ENCODE data around the gene CADM1.

Gene CADM1

GRCh38 chr11:115385226-115385625, 119.0 kb downstream of the CADM1 start:
- ATAC-seq (replicated peaks) (no peak), DNase-seq (no peak)
- Mint-ChIP-seq H3K4me3 (no peak overlapping the region), H3K27me3 (peaks cover 12 to 25% of the 10 kb centered on the region in 2 donors), H3K4me1 (ENCODE audit: low read depth in 2 of 2) (no peaks in the 10 kb centered on the region), H3K36me3 (ENCODE audit: insufficient read depth) (no peaks in the 10 kb centered on the region), H3K27ac (no peak overlapping the region), H3K9me3 (no peaks in the 10 kb centered on the region)

- H3K36me3 Mint-ChIP-seq (ENCODE audit: insufficient read depth) = no peaks in the 10 kb centered on the region
- no peak overlapping the region for H3K4me3 Mint-ChIP-seq
- no peak for DNase-seq
- ATAC-seq (replicated peaks) = no peak
- H3K9me3 Mint-ChIP-seq = no peaks in the 10 kb centered on the region
- H3K4me1 Mint-ChIP-seq (ENCODE audit: low read depth in 2 of 2) = no peaks in the 10 kb centered on the region
- H3K27me3 Mint-ChIP-seq = peaks cover 12 to 25% of the 10 kb centered on the region in 2 donors
- no peak overlapping the region for H3K27ac Mint-ChIP-seq
These were observed 120.0 kb downstream of the CADM1 start for GRCh38 chr11:115384236-115384635.

- Mint-ChIP-seq H3K9me3 (no peaks in the 10 kb centered on the region), H3K4me3 (no peak overlapping the region), H3K27ac (no peak overlapping the region), H3K36me3 (ENCODE audit: insufficient read depth) (no peaks in the 10 kb centered on the region), H3K27me3 (peaks cover 10 to 25% of the 10 kb centered on the region in 2 donors), H3K4me1 (ENCODE audit: low read depth in 2 of 2) (no peaks in the 10 kb centered on the region)
- DNase-seq = no peak
- ATAC-seq (replicated peaks) = no peak
These were observed 120.8 kb downstream of the CADM1 start for GRCh38 chr11:115383431-115383830.

- peak overlapping the region in 1 of 2 donors; percentile 28 for H3K4me3 Mint-ChIP-seq
- H3K36me3 Mint-ChIP-seq (ENCODE audit: insufficient read depth) = no peaks in the 10 kb centered on the region
- H3K4me1 Mint-ChIP-seq (ENCODE audit: low read depth in 2 of 2) = no peaks in the 10 kb centered on the region
- H3K27me3 Mint-ChIP-seq = peaks cover 0 to 10% of the 10 kb centered on the region in 2 donors
- ATAC-seq (replicated peaks) (no peak), DNase-seq (no peak)
- no peaks in the 10 kb centered on the region for H3K9me3 Mint-ChIP-seq
- H3K27ac Mint-ChIP-seq = peak overlapping the region in 1 of 2 donors; percentile 7
These were observed 124.7 kb downstream of the CADM1 start for GRCh38 chr11:115379528-115379927.

- no peak overlapping the region for H3K27ac Mint-ChIP-seq
- H3K4me3 Mint-ChIP-seq = no peak overlapping the region
- no peak for DNase-seq
- no peaks in the 10 kb centered on the region for H3K4me1 Mint-ChIP-seq (ENCODE audit: low read depth in 2 of 2)
- H3K9me3 Mint-ChIP-seq = no peaks in the 10 kb centered on the region
- H3K27me3 Mint-ChIP-seq = peaks cover 0 to 10% of the 10 kb centered on the region in 2 donors
- no peaks in the 10 kb centered on the region for H3K36me3 Mint-ChIP-seq (ENCODE audit: insufficient read depth)
- ATAC-seq (replicated peaks) = no peak
These were observed 125.7 kb downstream of the CADM1 start for GRCh38 chr11:115378557-115378956.

- Mint-ChIP-seq H3K27ac (no peak overlapping the region), H3K36me3 (ENCODE audit: insufficient read depth) (no peaks in the 10 kb centered on the region), H3K4me3 (no peak overlapping the region), H3K27me3 (peaks cover 0 to 4% of the 10 kb centered on the region in 2 donors), H3K9me3 (no peaks in the 10 kb centered on the region), H3K4me1 (ENCODE audit: low read depth in 2 of 2) (no peaks in the 10 kb centered on the region)
- no peak for ATAC-seq (replicated peaks)
- no peak for DNase-seq
These were observed 126.3 kb downstream of the CADM1 start for GRCh38 chr11:115377882-115378296.

GRCh38 chr11:115368616-115369015, 135.6 kb downstream of the CADM1 start:
- H3K27ac Mint-ChIP-seq = no peak overlapping the region
- ATAC-seq (replicated peaks) = no peak
- no peaks in the 10 kb centered on the region for H3K36me3 Mint-ChIP-seq (ENCODE audit: insufficient read depth)
- H3K27me3 Mint-ChIP-seq = peaks cover 0 to 6% of the 10 kb centered on the region in 2 donors
- no peak overlapping the region for H3K4me3 Mint-ChIP-seq
- H3K9me3 Mint-ChIP-seq = no peaks in the 10 kb centered on the region
- no peak for DNase-seq
- H3K4me1 Mint-ChIP-seq (ENCODE audit: low read depth in 2 of 2) = no peaks in the 10 kb centered on the region

GRCh38 chr11:115366826-115367225, 137.4 kb downstream of the CADM1 start:
- Mint-ChIP-seq H3K36me3 (ENCODE audit: insufficient read depth) (no peaks in the 10 kb centered on the region), H3K4me1 (ENCODE audit: low read depth in 2 of 2) (no peaks in the 10 kb centered on the region), H3K27me3 (peaks cover 0 to 6% of the 10 kb centered on the region in 2 donors), H3K27ac (no peak overlapping the region), H3K9me3 (no peaks in the 10 kb centered on the region), H3K4me3 (no peak overlapping the region)
- ATAC-seq (replicated peaks) (no peak), DNase-seq (no peak)

GRCh38 chr11:115365907-115366306, 138.3 kb downstream of the CADM1 start:
- no peaks in the 10 kb centered on the region for H3K9me3 Mint-ChIP-seq
- ATAC-seq (replicated peaks) = no peak
- H3K27ac Mint-ChIP-seq = no peak overlapping the region

GRCh38 chr11:115364896-115365295, 139.3 kb downstream of the CADM1 start:
- Mint-ChIP-seq H3K36me3 (ENCODE audit: insufficient read depth) (no peaks in the 10 kb centered on the region), H3K4me3 (no peak overlapping the region), H3K27ac (no peak overlapping the region), H3K9me3 (no peaks in the 10 kb centered on the region), H3K27me3 (no peaks in the 10 kb centered on the region), H3K4me1 (ENCODE audit: low read depth in 2 of 2) (no peaks in the 10 kb centered on the region)
- no peak for ATAC-seq (replicated peaks)
- DNase-seq = no peak

More at GRCh38 chr11:115365907-115366306, 138.3 kb downstream of the CADM1 start:
- Mint-ChIP-seq H3K4me3 (no peak overlapping the region), H3K36me3 (ENCODE audit: insufficient read depth) (no peaks in the 10 kb centered on the region), H3K4me1 (ENCODE audit: low read depth in 2 of 2) (no peaks in the 10 kb centered on the region), H3K27me3 (peaks cover 0 to 6% of the 10 kb centered on the region in 2 donors)
- no peak for DNase-seq

- Mint-ChIP-seq H3K36me3 (ENCODE audit: insufficient read depth) (no peaks in the 10 kb centered on the region), H3K27ac (no peak overlapping the region), H3K4me3 (no peak overlapping the region), H3K9me3 (no peaks in the 10 kb centered on the region), H3K4me1 (ENCODE audit: low read depth in 2 of 2) (no peaks in the 10 kb centered on the region), H3K27me3 (no peaks in the 10 kb centered on the region)
- DNase-seq (no peak), ATAC-seq (replicated peaks) (no peak)
These were observed 140.3 kb downstream of the CADM1 start for GRCh38 chr11:115363921-115364320.

- no peaks in the 10 kb centered on the region for H3K9me3 Mint-ChIP-seq
- DNase-seq = no peak
- no peak overlapping the region for H3K27ac Mint-ChIP-seq
- H3K4me3 Mint-ChIP-seq = no peak overlapping the region
- no peaks in the 10 kb centered on the region for H3K27me3 Mint-ChIP-seq
- ATAC-seq (replicated peaks) = no peak
- H3K36me3 Mint-ChIP-seq (ENCODE audit: insufficient read depth) = no peaks in the 10 kb centered on the region
- H3K4me1 Mint-ChIP-seq (ENCODE audit: low read depth in 2 of 2) = no peaks in the 10 kb centered on the region
These were observed 140.8 kb downstream of the CADM1 start for GRCh38 chr11:115363426-115363825.

- no peaks in the 10 kb centered on the region for H3K4me1 Mint-ChIP-seq (ENCODE audit: low read depth in 2 of 2)
- no peak overlapping the region for H3K4me3 Mint-ChIP-seq
- no peak for ATAC-seq (replicated peaks)
- H3K27ac Mint-ChIP-seq = no peak overlapping the region
- no peak for DNase-seq
- no peaks in the 10 kb centered on the region for H3K36me3 Mint-ChIP-seq (ENCODE audit: insufficient read depth)
- H3K9me3 Mint-ChIP-seq = no peaks in the 10 kb centered on the region
- H3K27me3 Mint-ChIP-seq = no peaks in the 10 kb centered on the region
These were observed 141.2 kb downstream of the CADM1 start for GRCh38 chr11:115362997-115363396.

- ATAC-seq (replicated peaks) (no peak), DNase-seq (no peak)
- no peaks in the 10 kb centered on the region for H3K27me3 Mint-ChIP-seq
- H3K4me3 Mint-ChIP-seq = no peak overlapping the region
- no peaks in the 10 kb centered on the region for H3K4me1 Mint-ChIP-seq (ENCODE audit: low read depth in 2 of 2)
- no peak overlapping the region for H3K27ac Mint-ChIP-seq
- no peaks in the 10 kb centered on the region for H3K9me3 Mint-ChIP-seq
- H3K36me3 Mint-ChIP-seq (ENCODE audit: insufficient read depth) = no peaks in the 10 kb centered on the region
These were observed 143.2 kb downstream of the CADM1 start for GRCh38 chr11:115361025-115361424.

Data from effector memory CD8-positive, alpha-beta T cell (primary cell).